HPDE6-E6E7 (cell line): Measurements from ENCODE around the gene MIPOL1.
"Not testable (repeated sequence)": the region's sequence is repeated elsewhere in the genome, so short reads cannot be mapped to it uniquely, and the experiment has no call there.

Experiments used
- DNase-seq: peaks from one replicate; pipeline ENCODE4 v3.0.0; 2011; ENCODE audit warnings: missing footprints; ENCODE audit errors: extremely low spot score

Gene MIPOL1

GRCh38 chr14:37234222-37234621 is 36.5 kb downstream of the MIPOL1 start:
- no peak for DNase-seq

- DNase-seq: not testable (repeated sequence)
These were observed 38.3 kb downstream of the MIPOL1 start for GRCh38 chr14:37236044-37236443.

GRCh38 chr14:37237094-37237493 is 39.4 kb downstream of the MIPOL1 start:
- no peak for DNase-seq

- no peak for DNase-seq
These were observed 40.0 kb downstream of the MIPOL1 start for GRCh38 chr14:37237735-37238200.

- no peak for DNase-seq
These were observed 43.5 kb downstream of the MIPOL1 start for GRCh38 chr14:37241198-37241597.

- no peak for DNase-seq
These were observed 48.7 kb downstream of the MIPOL1 start for GRCh38 chr14:37246427-37246829.

- no peak for DNase-seq
These were observed 50.2 kb downstream of the MIPOL1 start for GRCh38 chr14:37247791-37248461.

- no peak for DNase-seq
These were observed 54.0 kb downstream of the MIPOL1 start for GRCh38 chr14:37251775-37252174.

GRCh38 chr14:37252434-37252833 is 54.7 kb downstream of the MIPOL1 start:
- DNase-seq: no peak

GRCh38 chr14:37253905-37254304 is 56.2 kb downstream of the MIPOL1 start:
- DNase-seq: no peak

- no peak for DNase-seq
These were observed 56.7 kb downstream of the MIPOL1 start for GRCh38 chr14:37254411-37254947.

- DNase-seq: no peak
These were observed 59.8 kb downstream of the MIPOL1 start for GRCh38 chr14:37257501-37258070.

GRCh38 chr14:37262649-37263048 is 64.9 kb downstream of the MIPOL1 start:
- no peak for DNase-seq

GRCh38 chr14:37263656-37264236 is 66.0 kb downstream of the MIPOL1 start:
- DNase-seq: no peak

GRCh38 chr14:37268788-37269187 is 71.1 kb downstream of the MIPOL1 start:
- no peak for DNase-seq

GRCh38 chr14:37270629-37271028 is 72.9 kb downstream of the MIPOL1 start:
- DNase-seq: no peak

- no peak for DNase-seq
These were observed 74.8 kb downstream of the MIPOL1 start for GRCh38 chr14:37272569-37272968.

GRCh38 chr14:37274652-37275051 is 76.9 kb downstream of the MIPOL1 start:
- DNase-seq: no peak

GRCh38 chr14:37275963-37276362 is 78.2 kb downstream of the MIPOL1 start:
- DNase-seq: no peak

- no peak for DNase-seq
These were observed 81.2 kb downstream of the MIPOL1 start for GRCh38 chr14:37278636-37279538.

- no peak for DNase-seq
These were observed 82.1 kb downstream of the MIPOL1 start for GRCh38 chr14:37279818-37280217.

- no peak for DNase-seq
These were observed 87.0 kb downstream of the MIPOL1 start for GRCh38 chr14:37284760-37285159.
